Activated CD4-positive, alpha-beta T cell treated with anti-CD3 and anti-CD28 coated beads, Interleukin-2, amount 50 U/mL, for 16 hours (primary cell): ENCODE measurements around the gene TMEM222.
"Not testable (repeated sequence)": the region's sequence is repeated elsewhere in the genome, so short reads cannot be mapped to it uniquely, and the experiment has no call there.

Source experiments
- DNase-seq: peaks from one replicate; pipeline ENCODE4 v3.0.0-alpha.2; 2020

Gene TMEM222

DNA sequence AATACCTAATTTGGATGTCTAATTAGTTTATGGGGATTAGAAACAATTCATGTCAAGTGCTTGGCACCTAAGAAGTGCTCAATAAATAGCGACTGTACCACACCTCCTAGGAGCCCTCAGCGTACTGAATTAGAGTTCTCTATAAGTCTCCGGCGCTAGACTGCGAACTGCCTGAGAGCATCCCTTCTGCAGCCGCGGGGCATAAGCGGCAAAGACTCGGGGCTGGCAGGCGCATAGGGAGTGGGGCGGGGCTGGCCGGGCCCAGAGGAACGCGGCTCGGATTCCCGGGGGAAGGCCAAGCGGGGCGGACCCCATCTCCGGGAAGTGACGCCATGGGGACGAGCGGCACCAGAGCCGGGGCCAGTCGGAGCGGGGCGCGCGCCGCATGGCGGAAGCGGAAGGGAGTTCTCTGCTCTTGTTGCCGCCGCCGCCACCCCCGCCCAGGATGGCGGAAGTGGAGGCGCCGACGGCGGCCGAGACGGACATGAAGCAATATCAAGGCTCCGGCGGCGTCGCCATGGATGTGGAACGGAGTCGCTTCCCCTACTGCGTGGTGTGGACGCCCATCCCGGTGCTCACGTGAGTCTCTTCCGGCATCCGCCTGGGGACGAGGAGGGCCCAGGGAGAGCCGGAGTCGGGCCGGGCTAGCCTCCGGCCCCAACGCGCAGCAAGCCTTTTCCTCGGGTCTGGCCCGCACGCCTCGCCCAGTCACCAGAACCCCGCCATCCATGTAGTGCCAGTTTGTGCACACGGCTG is at the start of gene TMEM222:
TSS of gene TMEM222 (plus strand) at position 351 of the 756 bp plus-strand sequence. CDS start at position 386, 35 bp downstream.
- peak; percentile 97 for DNase-seq

DNA sequence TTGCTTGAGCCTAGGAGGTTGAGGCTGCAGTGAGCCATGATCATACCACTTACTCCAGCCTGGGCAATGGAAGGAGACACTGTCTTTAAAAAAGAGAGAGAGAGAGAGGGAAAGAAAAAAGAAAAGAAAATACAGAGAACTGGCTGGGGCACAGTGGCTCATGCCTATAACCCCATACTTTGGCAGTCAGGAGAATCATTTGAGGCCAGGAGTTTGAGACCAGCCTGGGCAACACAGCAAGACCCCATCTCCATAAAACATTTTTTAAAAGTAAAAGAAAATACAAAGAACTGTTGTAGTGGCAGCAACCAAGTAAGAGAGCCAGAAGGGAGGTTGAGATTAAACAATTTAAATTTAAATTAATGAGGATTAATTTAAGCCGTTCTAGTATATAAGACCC is 47.8 kb upstream of the TMEM222 start:
- DNase-seq, result no peak

- no peak for DNase-seq
These were observed 46.3 kb upstream of the TMEM222 start for GRCh38 chr1:27275696-27276095.

- DNase-seq, result peak; percentile 84
These were observed 37.3 kb upstream of the TMEM222 start for GRCh38 chr1:27284425-27285273.

GRCh38 chr1:27285274-27285660 is 36.7 kb upstream of the TMEM222 start:
- DNase-seq, result no peak

- not testable (repeated sequence) for DNase-seq
These were observed 36.1 kb upstream of the TMEM222 start for GRCh38 chr1:27285821-27286220.

DNA sequence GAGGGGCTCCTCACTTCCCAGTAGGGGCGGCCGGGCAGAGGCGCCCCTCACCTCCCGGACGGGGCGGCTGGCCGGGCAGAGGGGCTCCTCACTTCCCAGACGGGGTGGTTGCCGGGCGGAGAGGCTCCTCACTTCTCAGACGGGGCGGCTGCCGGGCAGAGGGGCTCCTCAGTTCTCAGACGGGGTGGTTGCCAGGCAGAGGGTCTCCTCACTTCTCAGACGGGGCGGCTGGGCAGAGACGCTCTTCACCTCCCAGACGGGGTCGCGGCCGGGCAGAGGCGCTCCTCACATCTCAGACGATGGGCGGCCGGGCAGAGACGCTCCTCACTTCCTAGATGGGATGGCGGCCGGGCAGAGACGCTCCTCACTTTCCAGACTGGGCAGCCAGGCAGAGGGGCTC is 32.8 kb upstream of the TMEM222 start:
- not testable (repeated sequence) for DNase-seq

GRCh38 chr1:27290581-27290980 is 31.4 kb upstream of the TMEM222 start:
- DNase-seq, result no peak

DNA sequence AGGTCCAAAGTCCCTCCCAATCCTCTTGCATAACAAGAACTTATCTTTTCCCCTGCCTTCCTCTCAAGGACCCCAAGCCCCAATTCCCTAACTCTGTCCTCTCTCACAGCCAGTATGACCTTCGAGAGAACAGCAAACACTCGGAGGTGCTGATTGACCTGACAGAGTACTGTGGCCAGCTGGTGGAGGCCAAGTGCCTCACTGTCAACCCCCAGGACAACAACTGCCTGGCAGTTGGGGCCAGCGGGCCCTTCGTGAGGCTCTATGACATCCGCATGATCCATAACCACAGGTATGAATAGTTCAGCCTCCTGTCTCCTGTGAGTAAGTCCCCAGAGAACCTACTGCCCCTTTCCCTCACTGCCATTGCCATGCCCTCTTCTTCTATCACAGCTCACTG is 29.9 kb upstream of the TMEM222 start:
- DNase-seq, result no peak

- DNase-seq, result no peak
These were observed 28.0 kb upstream of the TMEM222 start for GRCh38 chr1:27293915-27294314.

DNA sequence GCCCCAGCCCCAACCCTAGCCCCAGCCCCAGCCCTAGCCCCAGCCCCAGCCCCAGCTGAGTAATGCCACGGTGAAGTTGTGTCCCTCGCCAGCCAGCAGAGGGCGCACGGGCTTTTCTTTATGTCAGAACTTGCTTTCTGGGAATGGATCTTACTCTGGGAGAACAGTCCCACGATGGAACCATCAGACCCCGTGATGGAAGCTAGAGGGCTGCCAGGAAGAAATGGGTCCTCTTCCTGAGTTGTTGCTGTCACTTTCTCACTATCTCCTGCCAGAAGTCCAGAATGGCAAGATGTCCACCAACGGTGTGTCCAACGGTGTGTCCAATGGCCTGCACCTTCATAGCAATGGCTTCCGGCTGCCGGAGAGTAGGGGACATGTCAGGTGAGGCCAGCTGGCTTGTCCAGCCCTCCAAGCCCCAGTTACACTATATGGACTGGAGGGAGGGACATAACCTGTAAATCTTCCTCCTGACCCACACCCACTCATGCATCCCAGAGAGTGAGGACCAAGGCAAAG is 25.1 kb upstream of the TMEM222 start:
- DNase-seq, result peak; percentile 57

DNA sequence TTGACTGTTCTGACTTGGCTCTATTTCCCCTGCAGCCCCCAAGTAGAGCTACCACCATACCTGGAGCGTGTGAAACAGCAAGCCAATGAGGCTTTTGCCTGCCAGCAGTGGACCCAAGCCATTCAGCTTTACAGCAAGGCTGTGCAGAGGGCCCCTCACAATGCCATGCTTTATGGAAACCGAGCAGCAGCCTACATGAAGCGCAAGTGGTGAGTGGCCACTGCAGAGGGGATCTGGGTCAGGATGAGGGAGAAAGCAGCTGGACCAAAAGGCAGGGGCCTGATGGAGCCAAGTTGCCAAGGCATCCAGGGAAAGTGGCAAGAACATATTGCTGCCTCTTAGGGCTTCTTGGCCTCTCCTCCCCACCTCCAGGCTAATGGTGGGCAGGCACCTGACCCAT is 24.1 kb upstream of the TMEM222 start:
- no peak for DNase-seq

DNA sequence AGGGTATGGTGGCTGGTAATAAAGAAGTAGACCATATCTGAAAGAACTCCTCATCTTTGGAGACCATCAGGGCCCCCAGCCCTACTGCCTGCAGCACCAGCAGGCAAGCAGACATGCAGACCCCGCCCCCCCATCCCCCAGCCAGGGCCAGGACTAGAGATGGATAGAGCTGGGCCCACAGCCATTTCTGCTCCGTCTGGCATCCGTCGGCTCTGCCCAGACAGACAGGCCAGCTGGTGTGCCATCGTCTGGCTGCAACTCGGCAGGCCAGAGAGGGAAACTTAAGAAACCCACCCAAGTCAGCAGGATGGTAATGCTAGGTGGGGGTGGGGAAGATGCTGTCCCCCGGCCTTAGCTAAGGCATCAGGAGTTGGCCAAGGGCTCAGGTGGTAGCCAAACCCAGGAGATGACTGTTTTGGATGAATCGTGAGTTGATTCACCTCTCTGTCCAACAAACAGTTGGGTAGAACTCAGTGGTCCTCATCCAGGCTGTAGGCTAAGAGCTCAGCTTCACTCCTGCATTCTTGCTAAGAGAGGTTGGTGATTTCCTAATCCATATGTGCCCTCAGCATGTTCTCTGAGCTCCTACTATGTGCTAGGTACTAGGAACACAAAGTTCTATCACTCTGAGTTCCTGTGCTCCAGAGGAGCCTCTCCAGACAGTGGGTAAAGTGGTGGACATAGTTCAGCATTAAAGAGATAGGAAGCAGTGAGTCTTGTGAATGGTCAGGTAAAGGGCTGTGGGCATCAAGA is 23.2 kb upstream of the TMEM222 start:
- DNase-seq, result no peak

DNA sequence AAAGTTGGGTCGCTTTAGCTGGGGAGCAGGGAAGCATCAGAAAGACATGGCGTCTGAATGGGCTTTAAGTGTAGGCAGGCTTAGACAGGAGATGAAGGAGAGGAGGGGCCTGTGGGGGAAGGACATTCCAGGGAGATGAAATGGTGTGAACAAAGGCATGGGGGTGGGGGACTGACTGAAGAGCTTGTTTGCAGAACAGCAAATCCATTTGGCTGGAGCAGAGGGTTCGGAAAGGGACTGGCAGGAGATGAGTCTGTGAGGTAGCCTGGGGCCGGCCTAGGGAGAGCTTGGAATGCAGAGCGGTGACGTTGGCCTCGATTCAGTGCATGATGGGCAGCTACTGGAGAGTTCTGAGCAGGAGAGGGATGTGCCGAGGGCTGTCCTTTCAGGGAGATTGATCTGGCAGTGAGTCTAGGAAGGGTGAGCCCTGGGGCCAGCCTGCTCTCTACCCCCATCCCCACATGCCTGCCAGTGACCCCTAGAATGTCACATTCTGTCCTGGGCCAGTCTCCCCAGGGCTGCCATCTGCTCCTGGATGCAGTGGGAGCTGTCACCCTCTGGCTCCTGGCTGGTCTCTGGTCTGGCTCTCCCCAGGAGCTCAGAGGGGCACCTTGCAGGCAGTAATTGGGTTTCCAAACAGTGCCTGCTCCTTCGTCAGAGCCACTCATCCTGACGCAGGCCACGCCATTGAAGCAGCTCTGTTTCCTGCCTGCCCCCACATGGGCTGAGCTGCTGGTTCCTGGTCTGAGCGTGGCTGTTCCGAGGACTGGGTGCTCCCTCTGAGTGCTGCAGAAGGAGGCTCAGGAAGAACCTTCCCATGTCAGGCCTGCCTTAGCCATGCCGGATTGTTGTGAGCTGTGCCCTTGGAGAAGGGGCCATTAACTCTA is 22.3 kb upstream of the TMEM222 start:
- DNase-seq, result no peak

GRCh38 chr1:27300341-27301051 is 21.5 kb upstream of the TMEM222 start:
- peak; percentile 79 for DNase-seq

DNA sequence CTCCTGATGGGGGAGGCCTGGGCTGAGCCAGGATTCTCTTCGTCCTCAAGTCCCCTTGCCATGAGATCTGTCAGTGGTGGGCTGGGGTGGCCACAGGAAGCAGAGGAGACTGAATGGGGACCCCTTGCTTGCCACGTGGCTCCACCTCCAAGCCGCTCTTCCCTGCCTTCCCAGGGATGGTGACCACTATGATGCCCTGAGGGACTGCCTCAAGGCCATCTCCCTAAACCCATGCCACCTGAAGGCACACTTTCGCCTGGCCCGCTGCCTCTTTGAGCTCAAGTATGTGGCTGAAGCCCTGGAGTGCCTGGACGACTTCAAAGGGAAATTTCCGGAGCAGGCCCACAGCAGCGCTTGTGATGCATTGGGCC is 20.9 kb upstream of the TMEM222 start:
- no peak for DNase-seq

DNA sequence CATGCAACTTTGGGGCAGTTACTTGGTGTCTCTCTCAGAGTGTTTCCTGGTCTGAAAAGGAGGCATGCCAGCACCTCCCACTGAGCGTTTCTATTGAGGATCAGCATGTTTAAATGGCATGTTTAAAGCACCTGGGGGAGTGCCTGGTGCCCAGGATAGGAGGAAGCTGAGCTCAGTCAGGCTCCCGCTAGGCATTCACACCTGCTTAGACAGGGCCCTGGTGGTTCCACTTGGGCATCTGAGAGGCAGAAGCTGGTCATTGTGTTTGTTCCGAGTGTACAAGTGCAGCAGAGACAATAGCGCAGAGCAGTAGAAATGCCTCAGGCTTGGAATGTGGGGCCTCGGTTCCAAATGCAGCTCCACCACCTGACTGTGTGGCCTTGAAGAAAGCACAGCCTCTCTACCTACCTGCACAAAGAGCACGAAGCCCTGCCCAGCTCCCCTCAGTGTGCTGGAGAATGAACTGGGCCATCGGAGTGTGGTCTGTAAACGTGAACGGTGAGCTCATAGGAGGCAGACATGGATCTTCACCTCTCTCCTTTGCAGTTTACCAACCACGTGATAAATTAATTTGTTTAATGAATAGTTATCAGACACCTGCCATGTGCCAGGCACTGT is 20.3 kb upstream of the TMEM222 start:
- DNase-seq, result no peak

DNA sequence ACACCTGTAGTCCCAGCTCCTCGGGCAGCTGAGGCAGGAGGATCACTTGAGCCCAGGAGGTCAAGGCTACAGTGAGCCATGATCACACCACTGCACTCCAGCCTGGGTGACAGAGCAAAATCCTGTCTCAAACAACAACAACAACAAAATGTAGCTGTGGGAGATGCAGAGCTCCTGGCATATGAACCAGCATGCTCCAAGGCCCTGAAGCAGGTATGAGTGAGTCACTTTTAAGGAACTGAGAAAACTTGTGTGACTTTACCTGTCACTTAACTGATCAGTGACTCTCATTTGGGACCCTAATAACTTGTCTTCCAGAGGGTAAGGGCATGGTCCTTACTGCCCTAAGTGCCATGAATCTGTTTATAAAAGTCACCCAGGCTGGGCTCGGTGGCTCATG is 19.4 kb upstream of the TMEM222 start:
- no peak for DNase-seq

GRCh38 chr1:27303509-27303908 is 18.5 kb upstream of the TMEM222 start:
- no peak for DNase-seq

GRCh38 chr1:27306071-27306470 is 15.9 kb upstream of the TMEM222 start:
- no peak for DNase-seq
